SK-N-SH (cell line): ENCODE data around the gene PCSK7. TPM values are rescaled to one million over a fixed set of nuclear protein-coding genes. Genes with fewer than 3 reads are reported as not detected.
A peak's percentile ranks its signal among the peaks of the same experiment; 100 is the strongest.

Source experiments
- CTCF ChIA-PET: fragments of 300-600, 350-600 bp; formaldehyde crosslinking; extraction: SDS; loops from one replicate; lab custom pipeline; 2021; lab: Yijun Ruan, JAX
- POLR2A ChIA-PET: fragments of 350-600 bp; sonication (Branson Sonifier 250); formaldehyde crosslinking; extraction: SDS; loops from one replicate; lab custom pipeline; 2020; ENCODE audit warnings: antibody characterized with exemption, inconsistent platforms; lab: Yijun Ruan, JAX
- DNase-seq: peaks from one replicate; pipeline ENCODE4 v3.0.0; 2012
- H2AFZ ChIP-seq: fragments of 200-600 bp; sonication (generic); 2 replicates; pipeline ENCODE4 v1.8.1; 2016; ENCODE audit warnings: antibody characterized with exemption, mild to moderate bottlenecking, low read depth
- H3F3A ChIP-seq: fragments of 200-600 bp; sonication (generic); replicated peaks from 2 replicates; pipeline ENCODE3; 2016; ENCODE audit warnings: antibody characterized with exemption, mild to moderate bottlenecking; ENCODE audit not compliant: insufficient read depth
- H3K27ac ChIP-seq, 2 experiments: fragments of 200-500 bp in 1 of 2; fragments of 200-600 bp in 1 of 2; sonication (Bioruptor generic) in 1 of 2; sonication (generic), shearing (Covaris generic) in 1 of 2; 2 replicates each; pipeline versions ENCODE4 v1.5.1 to v1.6.1; 2014 to 2016; ENCODE audit warnings: low read depth in 2 of 2, inconsistent platforms in 1 of 2, low read length in 1 of 2, mild to moderate bottlenecking in 1 of 2, mixed read lengths in 1 of 2
- H3K27me3 ChIP-seq: fragments of 200-600 bp; sonication (generic), shearing (Covaris generic); 2 replicates; pipeline ENCODE4 v1.6.1; 2016; ENCODE audit warnings: mixed run types; ENCODE audit not compliant: insufficient read depth
- H3K36me3 ChIP-seq, 2 experiments: fragments of 200-500 bp in 1 of 2; fragments of 200-600 bp in 1 of 2; sonication (Bioruptor generic) in 1 of 2; sonication (generic) in 1 of 2; replicated peaks in 1 of 2; 2 replicates each; pipeline versions ENCODE3 to v1.5.1; 2014 to 2016; ENCODE audit warnings: low read length in 1 of 2, mild to moderate bottlenecking in 1 of 2; ENCODE audit not compliant: insufficient read depth in 2 of 2, control insufficient read depth in 1 of 2
- H3K4me1 ChIP-seq, 2 experiments: fragments of 200-500 bp in 1 of 2; fragments of 200-600 bp in 1 of 2; sonication (Bioruptor generic) in 1 of 2; sonication (generic), shearing (Covaris generic) in 1 of 2; 2 replicates each; pipeline versions ENCODE4 v1.5.1 to v1.6.1; 2014 to 2016; ENCODE audit warnings: low read depth in 1 of 2, low read length in 1 of 2, mixed run types in 1 of 2; ENCODE audit not compliant: insufficient read depth in 2 of 2, control insufficient read depth in 1 of 2
- H3K4me2 ChIP-seq: fragments of 200-600 bp; sonication (generic), shearing (Covaris generic); 2 replicates; pipeline ENCODE4 v1.6.1; 2017; ENCODE audit warnings: mixed run types
- H3K4me3 ChIP-seq, 2 experiments: fragments of 200-500 bp in 1 of 2; fragments of 200-600 bp in 1 of 2; sonication (Bioruptor generic) in 1 of 2; sonication (generic), shearing (Covaris generic) in 1 of 2; 2 replicates each; pipeline versions ENCODE4 v1.5.1 to v1.8.1; 2014 to 2016; ENCODE audit warnings: low read depth in 2 of 2, inconsistent platforms in 1 of 2, low read length in 1 of 2, mild to moderate bottlenecking in 1 of 2, mixed read lengths in 1 of 2, moderate library complexity in 1 of 2
- H3K79me2 ChIP-seq: fragments of 200-600 bp; sonication (generic); 2 replicates; pipeline ENCODE4 v1.8.1; 2017; ENCODE audit warnings: mild to moderate bottlenecking; ENCODE audit not compliant: insufficient read depth
- H3K9ac ChIP-seq: fragments of 200-600 bp; sonication (generic); 2 replicates; pipeline ENCODE4 v1.6.1; 2017; ENCODE audit warnings: mixed run types
- H3K9me2 ChIP-seq: fragments of 200-600 bp; sonication (generic); 2 replicates; pipeline ENCODE4 v1.6.1; 2017; ENCODE audit warnings: mixed run types
- H3K9me3 ChIP-seq: fragments of 200-600 bp; sonication (generic); 2 replicates; pipeline ENCODE4 v1.6.1; 2017; ENCODE audit warnings: mixed run types, mild to moderate bottlenecking, moderate library complexity
- H4K20me1 ChIP-seq: fragments of 200-600 bp; sonication (generic); 2 replicates; pipeline ENCODE4 v1.6.1; 2017; ENCODE audit warnings: mild to moderate bottlenecking, mixed run types; ENCODE audit not compliant: insufficient read depth
- CHD2 ChIP-seq: fragments of 150-350 bp; IDR thresholded peaks from 2 replicates; pipeline ENCODE4 v1.6.1; 2018; ENCODE audit warnings: low read length; ENCODE audit not compliant: partially characterized antibody
- EP300 ChIP-seq, 2 experiments: IDR thresholded peaks; 2 replicates each; pipeline versions ENCODE4 v1.4.0 to v1.6.1; 2012; ENCODE audit warnings: borderline replicate concordance in 1 of 2, low read depth in 1 of 2, low read length in 1 of 2
- EZH2phosphoT487 ChIP-seq: fragments of 200-600 bp; sonication (generic); IDR thresholded peaks from 2 replicates; pipeline ENCODE4 v1.6.1; 2017; ENCODE audit warnings: low read depth, mixed run types, mild to moderate bottlenecking, antibody characterized with exemption, moderate library complexity, borderline replicate concordance
- GABPA ChIP-seq: IDR thresholded peaks from 2 replicates; pipeline ENCODE4 v1.4.0; 2012; ENCODE audit warnings: low read depth, mild to moderate bottlenecking
- PBX3 ChIP-seq: IDR thresholded peaks from 2 replicates; pipeline ENCODE4; 2012
- RXRA ChIP-seq: IDR thresholded peaks from 2 replicates; pipeline ENCODE4 v1.4.0; 2012; ENCODE audit warnings: low read depth, mild to moderate bottlenecking, borderline replicate concordance
- YY1 ChIP-seq: IDR thresholded peaks from 2 replicates; pipeline ENCODE4 v1.4.0; 2012; ENCODE audit warnings: low read depth, mild to moderate bottlenecking
- ZBTB33 ChIP-seq: IDR thresholded peaks from 2 replicates; pipeline ENCODE4 v1.4.0; 2012; ENCODE audit warnings: low read depth, borderline replicate concordance
- WGBS: methylation state at CpG from one replicate; pipeline ENCODE4 v1.1.6; 2017; ENCODE audit warnings: low lambda C conversion rate; 5-methylcytosine and 5-hydroxymethylcytosine counted together
- polyA plus RNA-seq, 3 experiments: library from polyadenylated mRNA; depleted of rRNA; stranded (reverse); fragments of >200 nt; gene quantifications; 2 replicates each; pipeline ENCODE4 v1.2.3, GENCODE V29; 2012

PCSK7 gene
- polyA plus RNA-seq, 1 of the 3 experiments (the other 2 are of a cell fraction) = 49.7 TPM

DNA sequence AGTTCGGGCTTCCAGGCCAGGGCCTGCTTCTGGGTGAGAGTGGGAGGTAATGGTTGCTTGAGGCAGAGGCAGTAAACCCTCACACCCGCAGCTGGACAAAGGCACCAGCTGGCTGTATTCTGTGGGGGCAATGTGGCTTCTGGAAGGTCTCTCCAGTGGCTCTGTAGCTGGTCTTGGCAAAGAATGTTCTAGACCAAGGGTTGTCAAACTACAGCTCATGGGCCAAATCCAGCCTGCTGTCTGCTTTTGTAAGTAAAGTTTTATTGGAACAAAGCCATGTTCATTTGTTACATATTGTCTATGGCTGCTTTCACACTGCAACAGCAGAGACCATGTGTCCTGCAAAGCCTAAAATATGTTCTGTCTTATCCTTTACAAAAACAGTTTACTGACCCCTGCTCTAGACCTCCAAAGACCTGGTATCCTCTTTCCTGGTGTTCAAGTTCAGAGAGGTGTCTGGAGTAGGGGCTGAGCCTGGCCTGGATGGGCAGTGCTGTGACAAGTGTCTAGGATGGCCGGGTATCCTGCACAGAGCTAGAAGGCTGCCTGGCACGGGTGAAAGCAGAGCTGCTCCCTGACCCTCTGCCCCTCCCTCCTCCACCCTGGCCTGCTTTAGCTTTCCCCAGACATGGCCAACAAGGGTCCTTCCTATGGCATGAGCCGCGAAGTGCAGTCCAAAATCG lies 29.3 kb downstream of the PCSK7 start:
- ChIA-PET CTCF (interaction anchor here (0.6 to 0.9 kb wide), 3 partner anchors 9 to 24 kb away, joined by 3 read pairs; no protein-coding TSS in a partner anchor), POLR2A (interaction anchor here (1.0 kb wide), 1 partner anchor 29 kb away, joined by 3 read pairs; the partner anchor contains the start of gene PCSK7)
- H3K79me2 ChIP-seq = peaks cover 64% of the 10 kb centered on the region
- H3K4me3 ChIP-seq = no peak overlapping the region; a peak in 1 of 4 replicates
- DNase-seq = no peak
- peak overlapping the region; percentile 77 for H3K4me2 ChIP-seq
- H3K9ac ChIP-seq = no peak overlapping the region
- peaks cover 23% of the 10 kb centered on the region for H3F3A ChIP-seq
- H3K9me2 ChIP-seq = no peaks in the 10 kb centered on the region
- no peak overlapping the region for H2AFZ ChIP-seq
- no peak overlapping the region; a peak in 1 of 4 replicates for H3K27ac ChIP-seq
- 90% methylated on average over 6 of the region's 7 CpGs for WGBS
- peaks cover 0 to 23% of the 10 kb centered on the region in 2 experiments for H3K36me3 ChIP-seq
- peaks cover 9 to 13% of the 10 kb centered on the region in 2 experiments; a peak in 3 of 4 replicates for H3K4me1 ChIP-seq
- H4K20me1 ChIP-seq = peaks cover 26% of the 10 kb centered on the region; the same call in 1 of the 2 replicates
- no peaks in the 10 kb centered on the region for H3K9me3 ChIP-seq
- TF ChIP-seq RXRA (no peak), YY1 (no peak)
- H3K27me3 ChIP-seq = no peaks in the 10 kb centered on the region

DNA sequence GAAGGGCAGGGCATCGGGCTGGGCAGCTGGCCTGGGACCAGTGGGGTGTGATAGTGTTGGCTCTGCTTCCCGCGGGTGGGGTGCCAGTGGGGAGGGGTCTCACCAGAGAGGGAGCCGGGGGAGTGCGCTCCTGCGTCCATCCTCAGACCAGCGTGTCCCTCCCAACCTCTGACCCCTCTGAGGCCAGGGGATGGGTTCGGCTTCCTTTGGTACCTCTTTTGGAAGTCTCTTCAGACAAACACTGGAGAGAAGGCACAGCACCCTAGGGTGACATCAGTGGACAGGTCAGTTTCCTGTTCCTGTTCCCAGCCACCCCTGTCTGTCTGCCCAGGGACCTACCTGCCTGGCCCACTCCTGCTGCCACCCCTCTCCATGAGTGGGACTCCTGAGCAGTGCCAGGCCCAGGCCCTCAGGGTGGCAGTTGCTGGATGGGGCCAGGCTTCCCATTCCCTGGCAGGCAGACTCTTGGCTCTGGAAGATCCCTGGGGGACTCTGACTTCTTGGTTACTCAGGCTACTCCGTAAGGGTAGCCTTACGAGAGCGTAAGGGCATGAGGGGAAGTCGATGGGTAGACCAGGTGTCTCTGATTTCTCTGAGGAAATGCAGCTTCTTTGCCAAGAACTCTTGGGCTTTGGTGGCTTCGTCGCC lies 30.1 kb downstream of the PCSK7 start:
- H3K9me3 ChIP-seq = no peaks in the 10 kb centered on the region
- H3K9ac ChIP-seq = peak overlapping the region; percentile 20; the same call in 1 of the 2 replicates
- peaks cover 0 to 23% of the 10 kb centered on the region in 2 experiments for H3K36me3 ChIP-seq
- peaks cover 9 to 13% of the 10 kb centered on the region in 2 experiments; a peak in 3 of 4 replicates for H3K4me1 ChIP-seq
- CTCF ChIA-PET = interaction anchor here (0.6 to 1.6 kb wide), 3 partner anchors 10 to 25 kb away, joined by 3 to 4 read pairs (median 3); no protein-coding TSS in a partner anchor
- H3K79me2 ChIP-seq = peaks cover 66% of the 10 kb centered on the region
- H3K4me3 ChIP-seq = peak overlapping the region in 1 of 2 experiments; percentile 43; a peak in 2 of 4 replicates
- no peaks in the 10 kb centered on the region for H3K27me3 ChIP-seq
- peaks cover 26% of the 10 kb centered on the region; the same call in 1 of the 2 replicates for H4K20me1 ChIP-seq
- no peak for TF ChIP-seq EP300 (IDR thresholded peaks at IDR 0.05; ENCODE audit: borderline replicate concordance in 1 of 2, low read depth in 1 of 2, low read length in 1 of 2)
- no peak for TF ChIP-seq ZBTB33
- TF ChIP-seq PBX3 = no peak
- TF ChIP-seq CHD2 = no peak
- no peak for TF ChIP-seq GABPA
- no peak for TF ChIP-seq EZH2phosphoT487
- H3K27ac ChIP-seq = peak overlapping the region in 1 of 2 experiments; percentile 16; a peak in 1 of 4 replicates
- no peaks in the 10 kb centered on the region for H3K9me2 ChIP-seq
- peak overlapping the region; percentile 77 for H3K4me2 ChIP-seq
- DNase-seq = no peak
- POLR2A ChIA-PET = interaction anchor here (1.0 kb wide), 1 partner anchor 30 kb away, joined by 3 read pairs; the partner anchor contains the start of gene PCSK7
- no peak overlapping the region for H2AFZ ChIP-seq
- 71% methylated on average over 10 of the region's 14 CpGs for WGBS
- H3F3A ChIP-seq = peaks cover 23% of the 10 kb centered on the region
